Measurements from ENCODE around the gene PAM.

DNA sequence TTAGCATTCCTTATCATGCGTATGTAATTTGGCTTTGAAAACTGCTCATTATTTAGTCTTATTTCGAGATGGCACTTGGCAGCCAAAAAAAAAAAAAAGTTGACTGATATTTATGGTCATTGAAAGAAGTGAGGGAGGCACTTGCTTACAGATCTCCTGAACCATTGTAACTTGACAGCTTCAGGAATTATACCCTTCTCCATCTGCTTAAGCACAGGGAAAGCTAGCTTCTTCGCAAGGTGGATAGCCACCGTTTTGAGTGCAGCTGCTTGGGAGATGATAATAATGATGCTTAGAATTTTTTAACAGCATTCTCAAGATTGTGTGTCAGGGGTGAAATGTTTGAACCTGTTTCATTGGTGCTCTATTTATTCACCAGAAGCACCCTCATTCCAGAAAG is 248.8 kb downstream of the PAM start:
- TF ChIP-seq, protein P1, sequence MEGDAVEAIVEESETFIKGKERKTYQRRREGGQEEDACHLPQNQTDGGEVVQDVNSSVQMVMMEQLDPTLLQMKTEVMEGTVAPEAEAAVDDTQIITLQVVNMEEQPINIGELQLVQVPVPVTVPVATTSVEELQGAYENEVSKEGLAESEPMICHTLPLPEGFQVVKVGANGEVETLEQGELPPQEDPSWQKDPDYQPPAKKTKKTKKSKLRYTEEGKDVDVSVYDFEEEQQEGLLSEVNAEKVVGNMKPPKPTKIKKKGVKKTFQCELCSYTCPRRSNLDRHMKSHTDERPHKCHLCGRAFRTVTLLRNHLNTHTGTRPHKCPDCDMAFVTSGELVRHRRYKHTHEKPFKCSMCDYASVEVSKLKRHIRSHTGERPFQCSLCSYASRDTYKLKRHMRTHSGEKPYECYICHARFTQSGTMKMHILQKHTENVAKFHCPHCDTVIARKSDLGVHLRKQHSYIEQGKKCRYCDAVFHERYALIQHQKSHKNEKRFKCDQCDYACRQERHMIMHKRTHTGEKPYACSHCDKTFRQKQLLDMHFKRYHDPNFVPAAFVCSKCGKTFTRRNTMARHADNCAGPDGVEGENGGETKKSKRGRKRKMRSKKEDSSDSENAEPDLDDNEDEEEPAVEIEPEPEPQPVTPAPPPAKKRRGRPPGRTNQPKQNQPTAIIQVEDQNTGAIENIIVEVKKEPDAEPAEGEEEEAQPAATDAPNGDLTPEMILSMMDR (conservative IDR thresholded peaks at IDR 0.05; ENCODE audit: low read depth, low read length), result no peak
- TF ChIP-seq EZH2 (IDR thresholded peaks at IDR 0.05; ENCODE audit: low read length, unreplicated experiment), result no peak

Data from PC-3 (cell line).